Lower leg skin (tissue), 4 donors: ENCODE measurements around the gene MCM3AP. TPM values are rescaled to one million over a fixed set of nuclear protein-coding genes. Genes with fewer than 3 reads are reported as not detected.

ENCODE experiments used
- DNase-seq, 2 donors: peaks; one replicate each; pipeline ENCODE4 v3.0.0-alpha.2; 2019; ENCODE audit warnings: low spot score in 2 of 2
- H3K4me3 ChIP-seq: fragments of 200-600 bp; sonication (generic); 2 replicates; pipeline ENCODE4 v1.5.1; 2017; ENCODE audit warnings: mild to moderate bottlenecking, low read depth; ENCODE audit not compliant: poor library complexity, severe bottlenecking
- POLR2A ChIP-seq, 2 donors: fragments of 450-650 bp; IDR thresholded peaks; one replicate each; pipeline ENCODE4 v1.6.1; 2016 to 2017; ENCODE audit warnings: antibody characterized with exemption in 2 of 2, mild to moderate bottlenecking in 1 of 2, moderate library complexity in 1 of 2
- WGBS, 2 donors: methylation state at CpG; one replicate each; pipeline ENCODE4 v1.1.5; 2018; 5-methylcytosine and 5-hydroxymethylcytosine counted together
- intact Hi-C: fragments of 100-400 bp; cut with DNase I; formaldehyde crosslinking; loops from one replicate; pipeline ENCODE4 v1.15.0; 2023; ENCODE audit warnings: low total_unique reads
- total RNA-seq, 4 donors: library from RNA; depleted of rRNA; stranded (reverse); fragments of >200 nt; gene quantifications; one replicate each; pipeline ENCODE4 v1.1.0, GENCODE V29; 2016
- TF ChIP-seq, protein P1 (sequence below), 3 donors: fragments of 450-650 bp; IDR thresholded peaks; one replicate each; pipeline ENCODE4 v1.5.1; 2016; ENCODE audit warnings: antibody characterized with exemption in 3 of 3, mild to moderate bottlenecking in 3 of 3, moderate library complexity in 2 of 3

Gene MCM3AP
- total RNA-seq, 4 donors from 2014 or later, result 45.5 to 71.4 (median 57.7) TPM

DNA sequence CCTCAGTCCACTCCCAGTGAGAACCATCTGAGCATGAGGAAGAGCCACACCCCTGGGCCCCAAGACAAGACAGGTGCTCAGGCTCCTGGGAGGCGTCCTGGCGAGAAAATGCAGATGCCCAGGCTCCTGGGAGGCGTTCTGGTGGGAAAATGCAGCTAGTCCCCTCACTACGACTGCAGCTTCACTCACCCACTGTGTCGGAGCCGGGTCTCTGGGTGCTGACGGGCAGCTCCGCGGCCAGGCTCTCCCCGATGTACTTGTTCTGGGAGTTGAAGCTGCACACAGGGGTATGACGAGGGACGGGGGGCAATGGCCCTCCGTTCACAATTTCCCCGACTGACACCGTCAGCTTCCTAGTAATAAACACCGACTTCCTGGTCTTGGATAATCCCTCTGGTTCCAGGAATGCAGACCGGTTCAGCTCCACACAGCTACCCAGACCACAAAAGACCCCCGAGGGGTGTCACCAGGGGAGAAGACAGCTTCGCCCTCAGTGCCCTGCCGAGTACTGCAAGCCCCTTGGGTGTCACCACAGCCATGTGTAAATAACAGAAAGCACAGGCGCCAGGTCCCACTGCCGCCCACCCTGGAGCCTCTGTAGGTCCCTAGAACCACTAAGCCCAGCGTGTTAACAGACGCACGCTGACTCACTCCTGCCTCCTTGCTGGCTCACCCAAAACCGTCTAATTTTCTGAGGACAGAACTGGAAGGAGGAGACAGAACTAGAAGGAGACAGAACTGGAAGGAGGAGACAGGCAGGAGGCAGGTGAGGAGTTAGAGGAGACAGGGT is 19.5 kb downstream of the MCM3AP start:
- no peak for TF ChIP-seq POLR2A (IDR thresholded peaks at IDR 0.05)
- TF ChIP-seq, protein P1, sequence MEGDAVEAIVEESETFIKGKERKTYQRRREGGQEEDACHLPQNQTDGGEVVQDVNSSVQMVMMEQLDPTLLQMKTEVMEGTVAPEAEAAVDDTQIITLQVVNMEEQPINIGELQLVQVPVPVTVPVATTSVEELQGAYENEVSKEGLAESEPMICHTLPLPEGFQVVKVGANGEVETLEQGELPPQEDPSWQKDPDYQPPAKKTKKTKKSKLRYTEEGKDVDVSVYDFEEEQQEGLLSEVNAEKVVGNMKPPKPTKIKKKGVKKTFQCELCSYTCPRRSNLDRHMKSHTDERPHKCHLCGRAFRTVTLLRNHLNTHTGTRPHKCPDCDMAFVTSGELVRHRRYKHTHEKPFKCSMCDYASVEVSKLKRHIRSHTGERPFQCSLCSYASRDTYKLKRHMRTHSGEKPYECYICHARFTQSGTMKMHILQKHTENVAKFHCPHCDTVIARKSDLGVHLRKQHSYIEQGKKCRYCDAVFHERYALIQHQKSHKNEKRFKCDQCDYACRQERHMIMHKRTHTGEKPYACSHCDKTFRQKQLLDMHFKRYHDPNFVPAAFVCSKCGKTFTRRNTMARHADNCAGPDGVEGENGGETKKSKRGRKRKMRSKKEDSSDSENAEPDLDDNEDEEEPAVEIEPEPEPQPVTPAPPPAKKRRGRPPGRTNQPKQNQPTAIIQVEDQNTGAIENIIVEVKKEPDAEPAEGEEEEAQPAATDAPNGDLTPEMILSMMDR (IDR thresholded peaks at IDR 0.05), result no peak
- intact Hi-C loops, result no loop called here

DNA sequence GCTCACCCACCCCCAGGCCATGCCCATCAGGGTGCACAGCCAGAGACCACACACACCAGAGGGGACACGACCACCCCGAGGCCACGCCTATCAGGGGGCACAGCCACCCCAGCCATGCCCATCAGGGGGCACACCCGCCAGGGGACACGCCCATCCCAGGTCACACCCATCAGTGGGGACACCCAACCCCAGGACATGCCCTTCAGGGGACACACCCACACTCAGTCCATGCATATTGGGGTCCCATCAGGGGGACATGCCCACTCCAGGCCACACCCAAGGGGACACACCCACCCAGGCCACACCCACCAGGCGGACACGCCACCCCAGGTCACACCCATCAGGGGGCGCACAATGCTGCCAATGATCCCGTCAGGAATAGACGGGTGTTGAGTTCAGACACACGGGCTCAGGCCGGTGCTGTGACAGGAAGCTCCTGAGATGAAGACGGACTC is 20.7 kb downstream of the MCM3AP start:
- no peak for TF ChIP-seq POLR2A (IDR thresholded peaks at IDR 0.05)
- TF ChIP-seq, protein P1 (IDR thresholded peaks at IDR 0.05), result no peak
- intact Hi-C loops, result no loop called here
- WGBS, 2 donors, result 85% methylated on average over 10 to 13 of the region's 13 CpGs
- DNase-seq, result no peak
- H3K4me3 ChIP-seq, result no peak overlapping the region

More for the DNA sequence above, 19.5 kb downstream of the MCM3AP start:
- DNase-seq, result no peak
- 86 to 88% methylated on average over 24 to 25 of the region's 26 CpGs for WGBS, 2 donors
- no peak overlapping the region for H3K4me3 ChIP-seq

DNA sequence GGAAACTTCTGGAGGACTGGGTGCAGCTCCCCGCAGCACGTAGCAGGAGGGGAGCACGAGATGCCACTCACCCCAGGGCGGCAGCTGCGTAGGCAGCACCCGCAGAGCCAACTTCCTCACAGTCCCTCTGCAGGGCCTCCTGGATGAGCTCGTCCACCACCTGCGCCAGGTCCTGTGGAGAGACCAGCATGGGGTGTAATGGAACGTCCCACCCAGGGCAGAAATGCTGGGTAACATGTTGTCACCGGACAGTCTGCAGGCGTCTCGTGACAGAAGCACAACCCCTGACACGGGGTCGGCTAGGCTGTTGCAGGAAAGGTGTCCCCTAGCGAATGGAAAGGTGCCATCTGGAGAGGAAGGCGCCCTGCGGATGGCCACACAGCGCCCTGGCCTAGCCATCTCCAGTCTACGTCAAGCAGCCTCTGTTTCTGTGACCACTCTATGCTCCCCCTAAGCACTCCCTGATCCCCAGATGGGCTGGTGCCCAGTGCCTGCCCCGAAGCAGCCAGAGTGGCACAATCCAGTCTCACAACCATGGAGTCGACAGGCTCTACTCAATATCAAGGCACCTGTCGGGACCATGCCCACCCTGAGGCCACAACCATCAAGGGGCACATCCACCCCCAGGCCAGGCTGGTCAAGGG is 21.2 kb downstream of the MCM3AP start:
- WGBS, 2 donors, result 94 to 96% methylated on average over 22 of the region's 22 CpGs
- TF ChIP-seq, protein P1 (IDR thresholded peaks at IDR 0.05), result no peak
- H3K4me3 ChIP-seq, result no peak overlapping the region
- intact Hi-C loops, result no loop called here
- DNase-seq, result no peak

DNA sequence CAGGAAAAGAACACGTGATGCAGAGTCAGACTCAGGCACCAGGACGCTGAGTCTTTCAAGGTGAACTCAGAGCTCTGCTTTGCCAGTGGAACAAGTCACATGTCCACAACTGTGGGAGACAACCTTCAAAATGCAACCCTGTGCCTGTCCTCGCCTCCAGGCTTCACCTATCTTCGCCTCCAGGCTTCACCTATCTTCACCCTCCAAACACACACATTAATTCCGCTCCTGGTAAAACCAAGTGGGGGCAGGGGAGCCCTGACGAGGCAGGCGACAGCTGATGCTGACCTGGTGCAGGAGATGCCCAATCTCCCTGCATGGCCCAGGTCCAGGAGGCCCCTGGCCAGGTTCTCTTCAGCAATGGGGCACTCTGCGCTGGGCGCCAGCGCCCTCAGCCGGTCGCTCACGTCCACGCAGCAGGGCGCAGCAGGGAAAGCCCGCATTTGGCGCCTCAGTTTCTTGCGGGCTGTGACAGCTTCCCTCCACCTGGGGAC is 28.9 kb downstream of the MCM3AP start:
- DNase-seq, result peak in 1 of 2 donors; percentile 67
- H3K4me3 ChIP-seq, result no peak overlapping the region
- TF ChIP-seq POLR2A (IDR thresholded peaks at IDR 0.05), result no peak
- TF ChIP-seq, protein P1 (IDR thresholded peaks at IDR 0.05), result no peak
- 90 to 95% methylated on average over 18 of the region's 18 CpGs for WGBS, 2 donors
- intact Hi-C loops, result no loop called here

DNA sequence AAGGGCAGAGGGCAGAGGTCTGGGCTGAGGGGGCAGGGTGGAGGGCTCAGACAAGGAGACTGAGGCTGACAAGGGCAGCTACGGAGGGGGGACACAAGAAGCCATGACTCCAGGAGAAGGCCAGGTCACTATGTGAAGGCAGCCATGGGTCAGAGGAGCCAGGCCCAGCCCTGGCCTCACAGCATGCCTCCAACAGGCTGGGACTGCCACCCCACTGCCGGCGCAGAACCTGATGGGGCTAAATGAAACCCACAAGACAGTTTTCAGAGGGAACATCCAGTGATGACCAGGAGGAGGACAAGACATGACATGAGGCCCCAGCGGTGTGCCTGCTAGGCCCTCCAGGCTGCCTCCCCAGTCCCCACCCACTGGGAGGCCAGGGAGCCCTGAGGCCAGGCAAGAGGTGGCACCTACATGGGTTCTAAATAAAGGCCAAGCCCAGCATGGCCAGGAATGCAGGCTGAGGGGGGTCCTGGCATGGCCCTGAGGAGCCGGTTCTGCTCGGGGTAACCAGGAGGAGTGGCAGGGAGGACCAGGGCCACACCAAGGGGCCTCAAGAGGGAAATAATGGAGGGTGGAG is 29.6 kb downstream of the MCM3AP start:
- no peak overlapping the region for H3K4me3 ChIP-seq
- intact Hi-C loops, result no loop called here
- TF ChIP-seq, protein P1 (IDR thresholded peaks at IDR 0.05), result no peak
- TF ChIP-seq POLR2A (IDR thresholded peaks at IDR 0.05), result no peak
- peak in 1 of 2 donors; percentile 80 for DNase-seq
- 92 to 94% methylated on average over 5 to 6 of the region's 6 CpGs for WGBS, 2 donors
